ENCODE measurements around the gene PDLIM1.

The PDLIM1 gene

DNA sequence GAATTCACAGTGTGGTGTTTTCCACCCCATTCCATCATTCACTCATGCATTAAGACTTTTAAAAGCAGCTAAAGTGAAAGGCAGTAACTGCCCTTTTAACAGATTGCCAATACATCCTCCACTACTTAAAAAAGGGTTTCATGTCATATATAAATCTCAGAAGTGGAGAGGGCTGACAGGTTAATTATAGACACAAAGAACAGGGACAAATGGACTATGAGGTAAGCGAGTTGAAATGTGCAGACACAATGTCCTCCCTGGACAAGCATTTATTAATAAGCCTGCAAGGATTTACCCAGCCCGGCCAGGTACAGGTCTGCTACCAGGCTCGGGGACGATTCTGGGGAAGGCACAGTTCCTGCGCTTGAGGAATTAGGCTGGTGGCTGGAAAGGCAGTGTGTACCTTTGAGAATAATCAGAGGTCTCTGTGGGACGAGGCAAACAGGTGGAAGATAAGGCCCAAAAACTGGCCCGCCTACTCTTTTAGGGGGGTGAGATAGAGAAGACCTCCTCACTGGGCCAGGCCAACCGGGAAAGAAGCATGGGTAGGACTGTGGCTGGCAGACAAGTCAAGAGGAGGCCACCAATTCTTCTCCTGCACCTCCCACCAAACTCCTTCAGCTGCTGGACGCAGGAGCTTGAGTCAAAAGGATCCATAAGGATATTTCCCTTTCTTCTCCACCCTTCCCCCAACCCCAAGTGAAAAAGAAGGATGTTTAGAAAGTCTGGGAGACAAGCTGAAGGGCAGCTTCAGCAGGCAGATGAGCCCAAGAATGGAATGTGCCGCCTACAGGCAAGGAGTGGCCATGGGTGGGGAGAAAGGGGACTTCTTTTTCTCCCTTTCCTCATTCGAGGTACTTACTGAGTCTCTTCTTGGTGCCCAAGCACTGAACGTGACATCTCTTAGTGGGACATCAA lies 1.5 kb downstream of the PDLIM1 start:
- no peak for DNase-seq

- no peak for DNase-seq
Observed at GRCh38 chr10:95288303-95288702, 2.5 kb downstream of the PDLIM1 start.

DNA sequence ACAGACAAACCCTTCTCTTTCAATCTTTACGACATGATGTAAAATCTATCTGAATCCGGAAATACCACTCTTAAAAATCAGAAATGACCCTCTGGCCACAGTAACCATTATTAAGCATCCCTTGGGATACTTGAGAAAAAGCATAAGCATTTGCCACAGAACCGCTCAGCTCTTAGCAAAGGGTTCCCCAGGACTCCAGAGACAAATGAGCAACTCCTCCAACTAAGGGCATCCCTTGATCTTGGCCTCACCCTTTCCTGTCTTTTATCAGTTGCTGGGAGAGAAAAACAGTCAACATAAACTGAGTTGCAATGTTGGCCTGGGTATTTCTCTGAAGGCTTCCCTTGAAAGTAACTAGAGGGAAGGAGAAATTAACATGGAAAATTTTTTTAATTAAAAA lies 3.5 kb downstream of the PDLIM1 start:
- no peak for DNase-seq

GRCh38 chr10:95286707-95287106 lies 4.1 kb downstream of the PDLIM1 start:
- no peak for DNase-seq

DNA sequence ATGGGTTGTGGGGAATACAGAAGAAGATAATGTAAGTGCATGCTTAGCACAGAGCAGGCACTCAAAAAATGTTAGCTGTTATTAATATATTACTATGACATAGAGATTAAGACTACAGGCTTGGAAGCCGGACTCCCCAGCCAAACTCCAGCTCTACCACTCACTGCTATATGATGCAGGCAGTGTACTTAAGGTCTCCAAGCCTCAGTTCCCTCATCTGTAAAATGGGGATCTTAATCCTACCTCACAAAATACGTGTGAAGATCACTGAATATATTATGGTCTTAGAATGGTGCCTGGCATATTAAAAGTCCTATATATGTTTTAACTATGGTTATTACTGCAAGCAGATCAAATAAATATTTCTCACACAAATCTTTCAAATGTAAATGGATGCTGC lies 5.2 kb downstream of the PDLIM1 start:
- DNase-seq = no peak

- DNase-seq = no peak
Observed at GRCh38 chr10:95284807-95285206, 6.0 kb downstream of the PDLIM1 start.

DNA sequence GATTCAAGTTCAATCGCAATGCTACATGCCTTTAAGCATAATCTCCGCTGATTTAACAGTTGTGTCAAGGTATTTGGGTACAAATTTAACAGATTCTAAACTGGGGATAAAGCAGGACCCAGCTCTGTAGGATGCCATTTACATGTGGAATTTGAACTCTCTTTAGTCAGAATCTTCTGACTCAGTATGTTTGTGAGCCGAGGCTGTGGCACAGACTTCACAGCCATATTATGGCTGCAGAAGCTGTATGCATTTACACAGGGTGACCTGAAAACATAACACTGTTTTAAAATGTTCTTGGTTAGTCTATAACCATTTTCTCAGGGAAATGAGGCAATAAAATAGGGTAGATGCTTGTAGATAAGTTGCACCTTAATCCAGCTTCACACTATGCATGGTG lies 8.7 kb downstream of the PDLIM1 start:
- DNase-seq = no peak

- DNase-seq = no peak
Observed at GRCh38 chr10:95281206-95281605, 9.6 kb downstream of the PDLIM1 start.

GRCh38 chr10:95280637-95281036 lies 10.2 kb downstream of the PDLIM1 start:
- DNase-seq = no peak

GRCh38 chr10:95279042-95279820 lies 11.6 kb downstream of the PDLIM1 start:
- no peak for DNase-seq

- no peak for DNase-seq
Observed at GRCh38 chr10:95278061-95278988, 12.5 kb downstream of the PDLIM1 start.

DNA sequence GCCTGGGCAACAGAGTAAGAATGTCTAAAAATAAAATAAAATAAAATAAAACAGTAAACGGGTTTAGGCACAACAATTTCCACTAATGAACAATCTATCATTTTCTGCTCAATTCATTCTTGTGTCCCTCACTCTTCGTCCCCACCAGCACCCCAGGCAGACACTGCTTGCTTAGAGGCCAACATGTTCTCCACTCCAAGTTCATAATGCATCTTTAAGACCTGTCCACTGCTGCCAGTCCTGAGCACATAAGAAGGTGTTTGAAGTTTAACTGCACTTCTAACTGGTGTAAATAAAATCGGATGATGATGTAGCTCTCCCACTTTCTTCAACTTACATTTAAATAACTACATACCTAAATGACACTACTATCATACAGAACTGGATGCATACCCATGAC lies 13.2 kb downstream of the PDLIM1 start:
- no peak for DNase-seq

GRCh38 chr10:95277201-95277570 lies 13.6 kb downstream of the PDLIM1 start:
- no peak for DNase-seq

DNA sequence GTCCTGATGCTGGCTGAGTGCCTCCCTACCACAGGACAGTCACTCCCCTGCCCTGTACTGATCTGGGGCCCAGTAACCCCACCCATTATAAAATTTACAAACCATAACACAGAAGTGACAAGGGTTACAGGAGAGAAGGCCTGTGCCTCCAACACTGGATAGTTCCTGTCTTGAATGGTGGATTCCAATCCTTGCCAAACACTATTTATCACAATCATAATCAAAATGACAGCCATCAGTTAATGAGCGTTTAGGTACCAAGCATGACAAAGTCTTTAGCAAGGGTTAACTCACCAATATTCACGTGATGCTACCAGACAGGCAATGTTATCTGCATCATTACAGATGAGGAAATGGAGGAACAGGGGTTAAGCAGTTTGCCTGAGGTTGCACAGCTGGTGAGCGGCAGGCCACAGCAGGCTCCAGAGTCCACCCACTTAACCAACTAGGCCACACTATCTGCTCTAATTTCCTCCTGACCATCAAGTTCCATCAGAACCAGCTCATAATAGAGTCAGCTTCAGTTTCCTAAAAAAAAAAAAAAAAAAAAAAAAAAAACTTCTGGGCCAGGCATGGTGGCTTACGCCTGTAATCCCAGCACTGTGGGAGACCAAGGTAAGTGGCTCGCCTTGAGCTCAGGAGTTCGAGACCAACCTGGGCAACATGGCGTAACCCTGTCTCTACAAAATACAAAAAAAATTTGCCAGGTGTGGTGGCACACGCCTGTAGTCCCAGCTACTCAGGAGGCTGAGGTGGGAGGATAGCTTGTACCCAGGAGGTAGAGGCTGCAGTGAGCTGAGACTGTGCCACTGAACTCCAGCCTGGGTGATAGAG lies 14.2 kb downstream of the PDLIM1 start:
- no peak for DNase-seq

DNA sequence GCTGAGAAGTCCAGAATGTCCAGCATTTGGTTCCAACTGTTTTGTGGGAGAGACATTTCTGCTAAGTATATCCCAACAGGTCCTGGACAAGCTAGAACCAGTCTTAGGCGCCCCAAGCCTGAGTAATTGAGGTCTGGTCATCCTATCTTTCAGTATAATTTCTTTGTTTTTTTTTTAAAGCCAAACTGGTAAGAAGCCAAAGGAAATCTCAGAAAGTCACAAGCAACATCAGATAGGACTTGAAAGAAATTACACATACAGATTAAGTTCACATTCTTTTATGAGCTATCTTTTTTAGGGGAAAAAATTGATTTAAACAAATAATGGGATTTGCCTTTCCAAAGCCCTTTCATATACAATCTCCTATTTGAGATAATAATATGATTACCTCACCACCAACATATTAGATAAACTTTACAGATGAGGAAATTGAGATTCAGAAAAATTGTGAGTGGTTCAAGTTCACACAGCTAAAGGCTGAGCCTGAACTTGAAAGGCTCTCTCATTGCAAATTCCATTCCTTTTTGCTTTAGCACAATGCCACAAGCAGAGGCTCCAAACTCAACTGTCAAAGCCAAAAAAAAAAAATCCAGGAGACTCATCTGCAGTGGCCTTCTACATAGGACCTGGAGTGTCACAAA lies 15.0 kb downstream of the PDLIM1 start:
- DNase-seq = no peak

DNA sequence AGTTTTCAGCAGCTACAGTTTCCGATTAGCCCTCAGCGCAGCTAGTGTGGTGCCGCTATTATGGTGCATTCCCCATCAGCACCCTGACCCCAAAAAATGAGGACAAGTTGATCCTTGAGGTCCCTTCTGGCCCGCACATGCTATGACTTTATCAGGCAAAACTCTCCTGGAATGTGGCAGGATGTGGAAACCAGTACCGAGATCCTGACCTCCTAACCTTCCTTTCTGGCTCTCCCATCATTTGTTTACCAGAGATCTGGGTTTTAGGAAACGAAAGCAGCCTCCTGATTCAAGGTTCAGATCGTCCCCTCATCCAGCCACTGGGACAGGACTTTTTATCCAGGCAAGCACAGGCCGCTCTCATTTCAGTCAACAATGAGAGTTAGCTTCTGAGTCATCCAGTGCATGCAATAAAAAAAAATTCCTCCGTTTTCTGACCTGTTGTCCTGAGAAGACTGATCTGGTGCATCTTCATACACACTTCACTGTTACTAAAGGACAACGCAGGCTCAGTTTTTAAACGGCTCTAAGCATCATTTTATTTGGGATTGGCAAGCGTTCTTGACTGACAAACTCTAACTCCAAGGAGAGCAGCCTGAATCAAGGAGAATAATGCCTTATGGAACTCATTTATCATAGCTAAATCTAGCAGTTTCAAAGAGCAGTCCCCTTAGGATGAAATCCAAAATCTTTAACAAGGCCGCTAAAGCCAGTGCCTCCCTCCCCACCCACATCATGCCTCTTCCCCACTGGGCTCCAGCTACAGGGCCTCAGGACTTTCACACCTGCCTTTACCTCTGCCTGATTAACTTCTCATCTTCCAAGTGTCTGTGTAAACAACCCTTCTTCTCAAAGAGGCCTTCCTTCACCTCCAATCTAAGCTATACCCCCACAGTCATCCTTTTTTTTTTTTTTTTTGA lies 17.1 kb downstream of the PDLIM1 start:
- DNase-seq = no peak

DNA sequence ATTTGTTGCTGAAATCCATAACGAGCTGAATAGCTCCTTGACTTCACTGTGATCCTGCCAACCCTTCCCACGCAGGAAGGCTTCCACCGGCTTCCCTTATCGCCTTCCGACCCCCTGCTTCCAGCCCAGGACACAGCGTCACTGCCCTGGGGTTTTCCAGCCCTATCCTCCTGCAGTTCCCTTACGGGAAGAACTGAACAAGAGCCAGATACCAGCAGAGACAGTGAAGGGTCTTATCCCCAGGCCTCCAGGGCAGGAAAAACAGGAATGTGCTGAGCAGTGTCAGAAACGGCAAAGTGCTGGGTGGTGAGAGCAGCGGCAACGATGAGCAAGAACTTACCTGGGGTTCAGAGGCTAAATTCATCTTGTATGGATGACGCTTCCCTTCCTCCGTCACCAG lies 22.4 kb downstream of the PDLIM1 start:
- DNase-seq = no peak

DNA sequence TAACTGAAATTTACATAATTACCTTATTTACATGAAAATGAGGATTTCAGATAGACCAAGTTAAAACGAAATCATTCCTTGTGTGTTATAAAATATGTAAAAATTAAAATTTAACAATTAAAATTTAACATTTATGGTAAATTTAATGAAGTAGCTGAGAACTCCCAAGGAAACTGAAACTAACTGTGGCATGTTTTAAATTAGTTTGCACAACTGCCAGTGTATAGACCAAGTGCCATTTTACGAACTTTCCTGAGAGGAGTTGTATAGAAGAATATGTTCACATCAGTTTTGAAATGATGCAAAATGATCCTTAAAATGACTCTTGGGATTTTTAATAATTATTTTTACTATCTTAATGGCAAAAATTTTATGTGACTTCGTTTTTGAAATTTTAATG lies 23.6 kb downstream of the PDLIM1 start:
- DNase-seq = no peak

DNA sequence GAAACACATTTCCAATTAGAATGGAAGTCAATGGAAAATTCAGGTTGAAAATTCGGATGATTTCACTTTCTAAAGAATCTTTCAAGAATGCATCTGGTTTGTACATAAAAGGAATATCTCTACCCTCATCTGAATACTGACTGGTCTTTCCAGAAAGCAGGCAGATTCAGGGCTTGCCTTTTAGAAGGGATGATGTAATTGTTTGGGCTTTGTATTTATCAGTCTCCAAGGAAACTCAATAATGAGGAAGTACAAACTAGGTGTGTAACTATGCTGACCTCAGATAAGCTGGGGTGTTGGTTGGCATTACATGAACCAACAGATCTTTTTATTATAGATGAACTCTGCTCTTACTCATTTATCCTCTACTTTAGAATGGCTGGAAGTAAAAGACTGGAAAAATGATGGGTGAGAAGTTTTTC lies 24.1 kb downstream of the PDLIM1 start:
- DNase-seq = no peak
